Mucosa of gallbladder (tissue), 1 donor: Measurements from ENCODE around the gene ASAP2. TPM values are rescaled to one million over a fixed set of nuclear protein-coding genes. Genes with fewer than 3 reads are reported as not detected.

Experiments used
- DNase-seq: peaks from one replicate; pipeline ENCODE4 v3.0.0-alpha.2; 2020; ENCODE audit warnings: low spot score
- total RNA-seq: library from RNA; stranded (reverse); gene quantifications from one replicate; pipeline ENCODE4 v1.2.1, GENCODE V29; 2021
- donor health status: DM: no; HTN: no; CAD: no.

Gene ASAP2
- total RNA-seq, 1 donor from 2014 or later: 44.3 TPM

GRCh38 chr2:9296559-9296958 is 89.9 kb downstream of the ASAP2 start:
- DNase-seq: no peak

- peak; percentile 46 for DNase-seq
These were observed 90.5 kb downstream of the ASAP2 start for GRCh38 chr2:9297156-9297555.

- no peak for DNase-seq
These were observed 91.2 kb downstream of the ASAP2 start for GRCh38 chr2:9297807-9298206.

DNA sequence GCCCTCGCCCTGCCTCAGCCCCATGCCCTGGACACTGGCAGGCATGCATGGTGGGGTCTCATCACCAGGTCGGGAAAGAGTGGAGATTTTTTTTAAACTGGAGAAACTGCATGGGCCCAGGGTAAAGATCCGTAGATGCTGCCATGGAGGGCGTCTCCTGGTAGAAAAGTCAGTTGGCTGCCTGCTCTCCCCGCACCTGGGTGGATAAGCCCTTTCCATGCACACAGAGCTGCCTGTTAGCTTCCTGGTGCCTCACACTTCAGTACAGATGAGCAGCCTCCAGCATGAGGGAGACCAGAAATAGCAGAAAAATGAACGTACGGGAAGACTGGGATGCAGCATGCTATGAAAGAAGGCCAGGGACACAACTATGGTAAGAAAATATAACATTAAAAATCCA is 92.0 kb downstream of the ASAP2 start:
- DNase-seq: no peak

- DNase-seq: no peak
These were observed 92.8 kb downstream of the ASAP2 start for GRCh38 chr2:9299161-9300100.

GRCh38 chr2:9300214-9300613 is 93.6 kb downstream of the ASAP2 start:
- no peak for DNase-seq

- DNase-seq: no peak
These were observed 94.3 kb downstream of the ASAP2 start for GRCh38 chr2:9300829-9301453.

- DNase-seq: no peak
These were observed 96.1 kb downstream of the ASAP2 start for GRCh38 chr2:9302755-9303154.

DNA sequence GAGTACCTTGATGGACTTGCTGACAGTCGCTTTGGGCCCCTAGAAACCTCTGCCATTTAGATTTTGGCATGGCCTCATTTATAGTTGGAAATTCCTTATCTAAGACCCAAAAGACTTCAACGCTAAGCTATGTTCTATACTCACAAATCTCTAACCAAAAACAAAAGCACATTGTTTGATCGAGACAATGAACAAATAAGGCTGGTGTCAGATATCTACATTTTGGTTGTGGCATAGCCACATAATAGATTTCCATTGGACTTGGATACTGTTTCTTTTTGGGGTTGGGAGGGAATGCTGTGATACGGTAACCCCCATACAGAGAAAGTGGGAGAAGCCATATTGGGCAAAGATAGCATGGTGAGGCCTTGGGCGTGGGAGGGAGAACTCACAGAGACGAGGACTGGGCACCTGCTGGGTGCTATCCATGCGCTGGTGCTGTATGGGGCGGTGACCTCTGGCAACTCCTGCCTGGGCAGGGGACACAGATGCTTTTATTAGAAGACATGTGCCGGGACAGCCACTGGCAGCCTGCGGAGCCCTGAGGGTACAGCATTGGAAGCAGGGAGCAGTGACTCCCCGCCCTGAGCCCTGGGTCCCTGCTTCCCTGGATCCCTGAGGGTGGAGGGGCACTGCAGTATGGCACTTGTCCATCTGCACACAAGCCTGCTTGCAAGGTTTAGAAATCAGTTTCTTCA is 97.1 kb downstream of the ASAP2 start:
- DNase-seq: no peak

- DNase-seq: no peak
These were observed 100.3 kb downstream of the ASAP2 start for GRCh38 chr2:9306911-9307310.

- no peak for DNase-seq
These were observed 100.9 kb downstream of the ASAP2 start for GRCh38 chr2:9307535-9307934.

DNA sequence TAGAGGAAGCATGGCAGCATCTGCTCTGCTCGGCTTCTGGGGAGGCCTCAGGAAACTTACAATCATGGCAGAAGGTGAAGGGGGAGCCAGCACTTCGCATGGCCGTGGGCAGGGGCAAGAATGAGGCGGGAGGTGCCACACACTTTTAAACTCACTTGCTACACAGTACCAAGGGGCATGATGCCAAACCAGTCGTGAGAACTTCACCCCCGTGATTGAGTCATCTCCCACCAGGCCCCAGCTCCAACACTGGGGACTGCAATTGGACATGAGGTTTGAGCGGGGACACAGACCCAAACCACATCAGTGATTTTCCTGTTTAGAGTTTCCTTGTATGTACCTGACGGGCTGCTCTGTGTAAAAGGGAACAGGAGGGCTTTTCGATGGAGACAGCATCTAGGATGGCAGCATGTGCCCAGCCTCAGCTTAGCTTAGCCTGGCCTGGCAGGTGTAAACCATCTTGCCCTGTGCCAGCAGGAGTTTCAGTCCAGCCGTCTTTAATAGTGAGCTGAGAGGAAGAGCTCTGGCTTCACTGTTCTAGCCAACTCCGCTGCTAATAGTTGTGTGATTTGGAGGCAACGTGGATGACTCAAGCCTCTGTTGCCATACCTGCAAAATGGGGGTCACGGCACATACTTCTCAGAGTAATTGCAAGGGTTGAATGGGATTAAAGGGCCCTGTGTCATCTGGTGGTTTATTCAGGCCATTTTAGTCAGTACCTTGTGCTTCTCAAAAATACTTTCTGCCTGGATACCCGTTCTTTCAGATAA is 101.8 kb downstream of the ASAP2 start:
- DNase-seq: no peak

GRCh38 chr2:9309147-9309546 is 102.5 kb downstream of the ASAP2 start:
- no peak for DNase-seq

- peak; percentile 26 for DNase-seq
These were observed 103.8 kb downstream of the ASAP2 start for GRCh38 chr2:9310377-9310776.

DNA sequence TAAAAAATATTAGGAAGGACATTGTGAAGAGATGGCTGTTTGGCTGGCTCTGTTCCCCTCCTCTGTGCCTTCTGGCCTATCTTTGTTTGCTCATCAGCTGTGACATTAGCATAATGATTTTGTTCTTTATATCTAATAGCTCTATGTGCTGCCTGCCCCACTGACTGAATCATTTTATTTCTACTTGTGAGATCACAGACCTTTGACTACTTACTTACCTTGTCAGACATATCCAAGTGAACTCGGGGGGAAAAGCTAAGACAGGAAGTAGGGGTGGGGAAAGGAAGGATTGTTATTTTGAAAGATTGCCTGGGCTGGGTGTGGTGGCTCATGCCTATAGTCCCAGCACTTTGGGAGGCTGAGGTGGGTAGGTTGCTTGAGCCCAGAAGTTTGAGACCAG is 104.2 kb downstream of the ASAP2 start:
- no peak for DNase-seq

GRCh38 chr2:9311488-9311887 is 104.9 kb downstream of the ASAP2 start:
- peak; percentile 32 for DNase-seq

DNA sequence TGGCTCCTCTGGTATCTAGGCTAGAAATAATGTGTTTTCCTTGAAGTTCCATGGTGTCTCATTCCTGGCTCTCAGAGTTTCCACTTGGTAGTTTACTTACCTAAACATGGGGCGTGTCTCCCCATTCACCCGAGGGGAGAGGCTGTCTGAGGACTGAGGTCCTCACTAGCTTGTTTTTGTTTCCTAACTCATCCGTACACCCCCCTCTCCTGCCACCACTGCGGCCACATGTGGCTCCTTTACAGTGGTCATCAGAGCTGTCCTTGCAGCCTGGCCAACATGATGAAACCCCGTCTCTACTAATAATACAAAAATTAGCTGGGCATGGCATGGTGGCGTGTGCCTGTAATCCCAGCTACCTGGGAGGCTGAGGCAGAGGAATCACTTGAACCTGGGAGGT is 106.0 kb downstream of the ASAP2 start:
- no peak for DNase-seq

DNA sequence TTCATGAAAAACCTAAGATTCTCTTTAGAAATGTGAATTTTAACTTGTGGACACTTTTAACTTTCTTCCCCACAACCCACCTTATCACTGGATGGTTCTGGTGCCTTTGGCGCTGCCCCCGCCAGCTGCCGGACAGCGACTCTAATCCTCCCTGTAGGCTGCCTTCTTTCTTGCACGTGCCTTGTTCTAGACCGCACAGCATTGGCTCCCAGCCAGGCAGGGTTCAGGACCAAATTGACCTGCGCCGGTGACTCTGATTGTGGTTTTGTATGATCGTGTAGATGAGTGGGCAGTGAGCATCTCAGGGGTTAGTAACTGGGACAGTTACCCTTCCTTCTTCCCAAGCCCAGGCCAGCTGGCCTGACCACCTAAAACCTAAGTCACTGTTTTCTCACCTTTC is 106.8 kb downstream of the ASAP2 start:
- DNase-seq: no peak

GRCh38 chr2:9315280-9315847 is 108.8 kb downstream of the ASAP2 start:
- no peak for DNase-seq

DNA sequence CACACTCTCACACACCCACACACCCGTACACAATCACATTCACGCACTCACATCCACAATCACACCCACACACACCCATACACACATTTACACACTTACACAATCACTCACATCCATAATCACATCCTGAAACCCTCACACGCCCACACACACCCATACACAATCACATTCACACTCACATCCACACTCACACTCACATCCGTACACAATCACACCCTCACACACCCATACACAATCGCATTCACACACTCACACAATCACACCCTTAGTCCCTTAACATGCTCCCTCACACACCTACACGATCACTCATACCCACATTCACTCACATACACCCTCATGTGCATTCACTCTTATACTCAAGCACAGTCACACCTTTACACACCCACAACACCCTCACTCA is 110.9 kb downstream of the ASAP2 start:
- DNase-seq: no peak
